K562 (cell line): ENCODE results near the gene KRT72. TPM values are rescaled to one million over a fixed set of nuclear protein-coding genes. Genes with fewer than 3 reads are reported as not detected.

ENCODE experiments used
- CLOCK ChIP-seq: fragments of 250-450 bp; sonication (Bioruptor Pico); IDR thresholded peaks from 2 replicates; pipeline ENCODE4 v1.4.0; 2020; ENCODE audit warnings: mild to moderate bottlenecking, moderate library complexity, borderline replicate concordance
- HBP1 ChIP-seq: fragments of 450-650 bp; formaldehyde crosslinking; IDR thresholded peaks from 2 replicates; pipeline ENCODE4 v1.4.0; 2022; ENCODE audit warnings: missing genetic modification characterization
- TEAD1 ChIP-seq, 2 experiments: fragments of 450-650 bp in 1 of 2; sonication (generic) in 1 of 2; formaldehyde crosslinking; IDR thresholded peaks; 2 replicates each; pipeline versions ENCODE4 v1.4.0 to v1.8.0; 2020 to 2022; ENCODE audit warnings: mild to moderate bottlenecking in 2 of 2, missing genetic modification reagents in 1 of 2
- TFAM ChIP-seq: fragments of 250-450 bp; sonication (Bioruptor Pico); conservative IDR thresholded peaks from 2 replicates; pipeline ENCODE4 v1.5.0; 2021; ENCODE audit warnings: mild to moderate bottlenecking, moderate library complexity
- ZBTB9 ChIP-seq: fragments of 450-650 bp; formaldehyde crosslinking; IDR thresholded peaks from 2 replicates; pipeline ENCODE4 v1.4.0; 2020; ENCODE audit warnings: mild to moderate bottlenecking, moderate library complexity
- ZNF274 ChIP-seq: IDR thresholded peaks from 2 replicates; pipeline ENCODE4 v1.6.1; 2011; ENCODE audit warnings: low read depth, mild to moderate bottlenecking, low read length, moderate library complexity, borderline replicate concordance
- polyA plus RNA-seq, 8 experiments: library from polyadenylated mRNA; depleted of rRNA in 4 of 8; stranded (reverse) in 5 of 8; unstranded in 3 of 8; fragments of >200 nt; fragmentation: Nextera tagmentation in 2 of 8; fragmentation: Illumina TruSeq in 1 of 8; extraction: Ambion mirVana in 2 of 8; extraction: Trizol in 1 of 8; gene quantifications; 2 replicates each; pipeline versions ENCODE4 v1.2.1 to v1.2.3, GENCODE V29; 2011 to 2014; ENCODE audit warnings: inconsistent platforms in 1 of 8, missing spikeins in 1 of 8
- total RNA-seq, 7 experiments: library from RNA; depleted of rRNA in 6 of 7; stranded (reverse); fragments of >200 nt in 6 of 7; fragmentation: Illumina TruSeq in 2 of 7; extraction: Trizol in 2 of 7; gene quantifications; 2 replicates each; pipeline versions ENCODE4 v1.2.1 to v1.2.3, GENCODE V29; 2011 to 2021; ENCODE audit warnings: low replicate concordance in 1 of 7

Gene KRT72
- total and polyA plus RNA-seq, 9 of the 15 experiments (the other 6 are each of a cell fraction or from before 2014, with no cell fraction given) = not detected

GRCh38 chr12:52570511-52570910 lies 30.8 kb downstream of the KRT72 start (continued):
- no peak for TF ChIP-seq HBP1 (CRISPR knock-in tag)
- TF ChIP-seq ZNF274 = no peak
- no peak for TF ChIP-seq TEAD1 (CRISPR knock-in tag; IDR thresholded peaks at IDR 0.05)
- TF ChIP-seq CLOCK = no peak
- no peak for TF ChIP-seq ZBTB9
- no peak for TF ChIP-seq TFAM
